G401.6 (cell line): ENCODE measurements around the gene DMD.

Source experiments
- FAIRE-seq: peaks from 2 replicates; lab custom pipeline; 2012; peaks lifted over from hg19 to GRCh38; lab: Jason Lieb, UNC

The DMD gene

DNA sequence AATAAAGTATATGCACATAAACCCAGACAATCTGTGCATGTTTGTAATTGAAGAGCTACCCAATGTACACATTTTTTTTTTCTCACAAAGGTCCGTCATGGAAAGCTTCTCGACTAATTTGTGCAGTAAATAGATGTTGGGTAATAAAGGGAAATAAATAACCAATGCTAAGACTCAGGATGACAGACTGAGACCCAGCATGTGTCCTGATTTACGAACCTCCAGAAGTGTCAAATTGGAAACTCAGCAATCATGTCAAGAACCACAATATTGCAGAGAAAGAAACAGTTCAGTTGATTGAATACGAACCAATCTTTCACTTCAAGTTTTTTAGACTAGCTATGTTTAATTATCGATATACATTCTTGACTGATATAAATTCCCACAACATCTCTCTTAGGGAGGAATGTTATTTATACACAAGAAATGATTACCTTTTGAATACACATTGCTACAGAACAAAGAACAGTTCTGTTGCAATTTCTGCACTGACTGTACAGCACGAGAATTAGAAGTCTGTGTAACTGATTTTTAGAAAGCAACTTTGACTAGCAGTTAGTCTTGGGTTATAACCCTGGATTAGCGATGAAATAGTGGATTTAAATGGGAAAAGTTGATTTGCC lies 1513.9 kb downstream of the DMD start:
- FAIRE-seq: no peak

DNA sequence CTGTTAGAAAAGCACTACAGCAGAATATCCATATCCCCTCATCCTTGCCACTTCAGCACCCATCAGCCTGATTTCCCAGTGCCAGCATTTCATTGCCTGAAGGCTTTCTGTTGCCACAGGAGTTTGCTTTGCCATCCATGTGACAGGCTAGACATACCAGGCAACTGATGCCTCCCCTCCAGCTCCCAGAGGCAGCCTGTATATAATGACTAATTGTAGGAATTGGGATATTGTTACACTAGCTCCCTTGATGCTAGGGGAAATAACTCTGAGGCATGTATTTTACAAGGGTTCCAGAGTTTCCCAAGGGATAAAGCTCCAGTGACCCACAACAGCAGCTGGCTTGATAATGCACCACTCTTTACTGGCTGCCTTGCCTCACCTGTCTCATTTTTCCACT lies 1531.5 kb downstream of the DMD start:
- FAIRE-seq: no peak

DNA sequence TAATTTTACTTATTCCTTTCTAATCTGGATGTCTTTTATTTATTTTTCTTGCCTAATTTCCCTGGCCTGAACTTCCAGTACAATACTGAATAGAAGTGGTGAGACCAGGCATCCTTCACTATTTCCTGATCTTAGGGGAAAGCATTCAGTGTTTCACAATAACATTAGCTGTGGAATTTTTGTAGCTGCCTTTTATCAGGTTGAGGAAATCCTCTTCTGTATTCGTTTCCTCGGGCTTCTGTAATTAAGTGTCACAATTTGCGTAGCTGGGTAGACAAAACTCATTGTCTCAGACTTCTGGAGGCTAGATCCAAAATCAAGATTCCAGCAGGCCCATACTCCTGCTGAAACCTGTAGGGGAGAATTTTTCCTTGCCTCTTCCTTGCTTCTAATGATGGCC lies 1541.1 kb downstream of the DMD start:
- FAIRE-seq: no peak

DNA sequence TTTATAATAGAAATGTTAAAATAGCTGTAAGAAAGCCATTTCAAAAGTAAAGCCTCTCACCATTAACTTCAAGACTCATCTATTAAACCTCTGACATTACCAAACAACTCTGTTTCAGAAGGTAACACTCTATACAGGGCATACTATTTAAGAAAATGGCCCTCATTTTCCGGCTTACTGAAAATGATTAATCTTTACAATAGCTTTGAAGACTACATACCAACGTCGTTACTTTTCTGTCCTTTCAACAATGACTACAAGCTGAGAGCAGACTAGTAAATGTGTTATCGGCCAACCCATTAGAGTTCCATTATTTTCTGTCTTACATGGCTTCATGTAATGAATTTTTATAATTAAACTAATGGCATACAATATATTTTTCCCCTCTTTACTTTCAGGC lies 1545.9 kb downstream of the DMD start:
- FAIRE-seq: no peak

DNA sequence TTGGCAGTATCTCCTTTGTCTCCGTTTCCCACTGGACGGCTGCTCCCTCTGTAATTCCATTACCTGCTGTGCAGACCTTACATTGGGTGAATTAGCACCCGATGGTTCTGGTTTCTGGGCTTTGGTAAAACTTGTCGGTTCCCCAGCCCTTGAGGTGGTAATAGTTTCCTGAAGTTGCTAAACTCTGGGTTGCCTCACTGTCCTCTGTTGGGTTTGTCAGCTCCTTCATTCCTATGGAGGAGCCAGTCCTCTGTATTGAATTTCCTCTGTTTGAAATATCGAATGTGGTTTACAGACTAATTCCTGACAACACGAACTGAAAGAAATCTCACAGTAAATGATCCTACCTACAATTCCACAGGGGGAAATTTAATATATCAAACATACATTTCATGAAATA lies 1548.2 kb downstream of the DMD start:
- FAIRE-seq: no peak

DNA sequence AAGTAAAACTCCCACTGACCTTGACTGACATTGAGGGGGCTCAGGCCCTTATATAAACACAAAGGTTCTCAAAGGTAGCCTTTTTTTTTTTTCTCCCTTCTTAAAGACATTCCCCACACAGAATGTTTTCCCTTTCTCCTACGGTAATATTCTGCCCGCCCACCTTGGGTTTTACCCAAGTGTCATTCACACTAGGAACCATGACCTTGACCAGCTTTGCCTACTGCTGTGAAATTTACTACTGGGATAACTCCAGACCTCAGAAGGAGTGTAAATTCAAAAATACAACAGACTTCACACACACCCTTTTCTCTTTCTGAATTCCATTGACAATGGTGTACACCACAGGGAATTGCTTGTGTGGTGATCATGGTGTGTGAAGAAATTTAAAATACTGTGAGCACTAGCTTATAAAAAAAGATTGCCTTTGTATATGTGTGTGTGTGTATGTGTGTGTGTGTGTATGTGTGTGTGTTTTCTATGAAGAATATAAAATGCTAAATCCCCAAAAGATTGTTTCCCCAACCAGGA lies 1550.0 kb downstream of the DMD start:
- peak; percentile 66 for FAIRE-seq

DNA sequence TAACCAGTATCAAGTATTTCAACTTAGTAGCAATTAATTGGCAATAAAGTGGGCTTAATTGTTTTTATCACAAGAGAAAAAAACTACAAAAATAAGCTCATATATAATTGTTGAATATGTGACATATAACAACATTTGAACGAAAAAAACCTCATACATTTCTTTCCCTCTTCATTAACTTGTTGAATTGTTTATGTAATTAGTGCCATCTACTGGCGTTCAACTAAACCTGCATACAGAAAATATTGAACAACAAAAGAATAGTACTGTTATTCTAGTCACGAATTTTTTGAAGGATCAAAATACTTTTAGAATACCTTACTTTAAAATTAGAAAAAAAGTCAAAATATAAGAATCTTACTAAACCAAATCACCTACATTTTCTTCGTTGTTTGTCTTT lies 1553.0 kb downstream of the DMD start:
- peak; percentile 100 for FAIRE-seq

DNA sequence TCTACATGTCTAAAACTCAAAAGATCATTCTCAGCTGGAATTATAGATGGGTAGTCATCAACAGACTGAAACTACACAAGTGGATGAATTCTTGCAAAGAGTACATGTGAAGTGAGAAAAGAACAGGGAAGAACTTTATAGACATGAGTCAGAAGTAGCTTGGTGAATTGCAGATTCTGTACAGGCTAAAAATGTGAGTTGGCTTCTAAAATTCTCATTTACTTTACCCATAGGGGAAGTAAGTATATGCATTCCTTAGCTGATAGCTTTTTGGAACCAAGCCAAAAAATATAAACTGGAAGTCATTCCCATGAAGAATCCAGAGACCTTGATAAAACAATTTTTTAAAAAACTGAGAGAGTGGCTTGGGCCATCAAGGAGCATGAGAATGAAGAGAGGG lies 1555.3 kb downstream of the DMD start:
- FAIRE-seq: no peak

DNA sequence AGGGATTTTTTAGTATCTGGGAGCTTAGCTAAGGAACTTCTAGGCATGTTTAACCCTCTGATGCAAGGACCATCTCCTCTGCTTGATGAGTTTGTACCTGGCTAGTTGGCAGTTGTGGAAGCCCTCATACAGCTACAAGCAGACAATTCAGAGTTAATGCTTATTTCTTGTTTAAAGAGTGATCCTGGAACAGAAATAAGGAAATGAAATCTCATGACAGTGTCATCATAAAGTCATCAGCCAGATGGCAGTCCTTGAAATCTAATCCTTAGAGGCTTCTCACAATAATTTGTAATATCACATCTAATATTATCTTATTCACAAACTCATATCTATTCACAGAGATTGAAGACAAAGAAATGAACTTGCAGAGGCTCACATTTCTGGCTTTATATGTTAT lies 1557.9 kb downstream of the DMD start:
- FAIRE-seq: no peak

DNA sequence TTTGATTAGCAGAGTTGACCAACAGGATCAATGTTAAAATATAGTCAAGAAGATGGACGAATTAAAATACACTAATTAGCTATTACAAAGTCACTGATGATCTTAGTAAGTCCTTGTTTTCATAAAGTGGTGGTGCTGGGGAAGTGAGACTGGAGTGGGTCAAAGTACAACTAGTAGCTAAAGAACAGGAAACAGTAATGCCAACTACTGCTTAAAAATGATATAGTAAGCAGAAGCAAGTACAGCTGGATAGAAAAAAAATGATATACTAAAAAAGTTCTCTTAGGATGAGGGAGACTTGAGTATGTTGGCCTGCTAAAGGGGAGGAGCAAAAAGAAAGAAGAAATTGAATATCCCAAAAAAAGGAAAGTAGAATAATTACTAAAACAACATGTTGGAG lies 1558.7 kb downstream of the DMD start:
- FAIRE-seq: peak; percentile 88

DNA sequence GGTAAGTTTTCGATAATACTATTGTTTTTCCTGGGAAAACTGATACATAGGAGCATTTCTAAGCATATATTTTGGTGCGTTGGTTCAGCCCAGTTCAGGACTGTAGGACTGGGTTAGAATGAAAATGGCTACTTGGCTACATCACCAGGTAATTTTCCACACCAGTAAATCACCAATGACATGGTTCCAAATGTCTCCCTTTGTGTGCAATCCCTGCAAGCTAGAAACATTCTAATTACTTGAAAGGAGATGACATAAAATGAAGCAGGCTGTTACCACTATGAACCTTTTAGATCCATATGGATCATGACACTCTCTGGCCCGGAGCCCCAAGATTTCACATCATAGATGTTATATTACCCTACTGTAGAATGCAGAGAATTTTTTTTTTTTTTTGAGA lies 1562.1 kb downstream of the DMD start:
- FAIRE-seq: no peak

DNA sequence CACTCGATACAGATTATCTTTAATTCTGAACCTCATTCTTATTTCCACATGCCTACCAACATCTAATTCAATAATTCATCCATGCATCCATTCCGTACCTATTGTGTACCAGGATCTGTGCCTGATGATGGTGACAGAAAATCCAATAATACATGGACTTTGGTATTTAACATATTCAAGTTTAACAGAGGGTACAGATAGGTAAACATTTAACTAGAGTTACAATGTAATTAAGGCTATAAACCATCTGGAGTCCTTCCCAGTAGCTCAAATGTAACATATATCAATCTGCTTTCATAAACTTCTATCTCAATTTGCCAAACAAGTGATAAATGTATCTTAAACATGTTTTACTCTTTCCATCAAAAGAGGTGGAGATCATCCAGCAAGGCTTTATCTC lies 1578.0 kb downstream of the DMD start:
- peak; percentile 76 for FAIRE-seq

DNA sequence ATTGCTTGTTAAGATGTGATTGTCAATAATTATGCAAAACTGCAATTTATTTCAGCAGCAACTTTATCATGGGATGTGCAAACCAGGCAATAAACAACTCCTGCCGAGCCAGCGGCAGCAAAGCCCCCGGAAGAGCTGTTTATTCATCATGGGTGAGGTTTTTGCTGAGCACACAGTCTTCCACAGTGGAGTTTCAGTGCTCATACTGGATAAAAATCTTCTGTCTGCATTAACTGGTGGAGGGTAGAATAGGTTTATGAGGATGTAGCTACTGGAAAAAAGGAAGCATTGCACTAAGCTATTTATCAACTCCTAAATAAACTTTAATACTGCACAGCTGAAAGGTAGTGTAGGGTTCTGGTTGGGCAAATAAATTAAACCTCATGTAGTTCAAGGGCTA lies 1582.2 kb downstream of the DMD start:
- FAIRE-seq: no peak

DNA sequence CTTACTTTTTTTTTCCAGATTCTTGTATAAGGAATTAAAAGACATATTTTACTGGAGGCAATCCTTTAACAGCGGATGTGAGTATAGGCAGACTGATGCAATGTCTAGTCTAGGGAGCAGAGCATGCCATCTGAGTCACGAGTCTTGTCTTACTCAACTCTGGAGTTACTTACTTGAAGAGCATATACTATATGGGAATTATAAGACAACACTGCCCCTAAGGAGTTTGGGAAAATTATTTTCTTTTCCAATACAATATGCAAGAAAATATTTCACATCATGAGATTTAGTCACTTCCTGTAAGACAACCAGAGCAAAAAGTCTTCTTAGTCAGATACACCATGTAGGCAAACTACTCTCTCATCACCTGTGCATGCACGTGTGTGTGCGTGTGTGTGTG lies 1602.2 kb downstream of the DMD start:
- FAIRE-seq: no peak

DNA sequence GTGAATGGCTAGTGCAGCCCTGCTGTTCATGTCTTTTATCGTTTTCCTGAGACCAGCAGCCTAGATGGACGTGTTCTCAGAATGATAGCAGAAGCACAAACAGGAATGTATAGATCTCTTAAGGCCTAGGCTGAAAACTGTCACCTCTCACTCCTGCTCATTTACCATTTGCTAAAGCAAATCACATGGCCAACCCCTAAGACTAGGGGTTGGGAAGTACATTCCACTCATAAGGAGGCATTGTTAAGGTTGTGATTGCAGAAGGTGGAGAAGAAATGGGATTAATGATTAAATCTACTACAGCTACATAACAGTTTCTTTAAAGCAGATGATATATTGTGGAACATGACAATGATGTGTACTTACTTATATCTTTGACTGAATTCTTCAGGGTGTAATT lies 1602.7 kb downstream of the DMD start:
- FAIRE-seq: peak; percentile 75

DNA sequence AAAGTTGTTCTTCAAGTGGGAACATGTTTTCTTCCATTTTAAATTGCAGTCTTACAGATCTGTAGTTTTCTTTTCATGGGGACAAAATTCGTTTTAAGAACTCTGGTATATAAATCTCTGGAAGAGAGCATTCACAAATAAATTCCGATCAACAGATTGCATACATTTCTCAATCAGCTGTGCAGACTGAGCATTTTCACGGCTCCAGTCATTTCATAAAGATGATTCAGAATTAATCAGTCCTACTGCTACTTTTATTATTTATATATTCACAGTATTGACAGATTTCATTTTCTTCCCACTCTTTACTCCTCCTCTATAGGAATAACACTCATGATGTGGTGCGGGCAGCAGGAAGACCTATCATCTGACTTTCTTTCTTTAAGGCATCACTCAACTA lies 1604.6 kb downstream of the DMD start:
- FAIRE-seq: no peak

DNA sequence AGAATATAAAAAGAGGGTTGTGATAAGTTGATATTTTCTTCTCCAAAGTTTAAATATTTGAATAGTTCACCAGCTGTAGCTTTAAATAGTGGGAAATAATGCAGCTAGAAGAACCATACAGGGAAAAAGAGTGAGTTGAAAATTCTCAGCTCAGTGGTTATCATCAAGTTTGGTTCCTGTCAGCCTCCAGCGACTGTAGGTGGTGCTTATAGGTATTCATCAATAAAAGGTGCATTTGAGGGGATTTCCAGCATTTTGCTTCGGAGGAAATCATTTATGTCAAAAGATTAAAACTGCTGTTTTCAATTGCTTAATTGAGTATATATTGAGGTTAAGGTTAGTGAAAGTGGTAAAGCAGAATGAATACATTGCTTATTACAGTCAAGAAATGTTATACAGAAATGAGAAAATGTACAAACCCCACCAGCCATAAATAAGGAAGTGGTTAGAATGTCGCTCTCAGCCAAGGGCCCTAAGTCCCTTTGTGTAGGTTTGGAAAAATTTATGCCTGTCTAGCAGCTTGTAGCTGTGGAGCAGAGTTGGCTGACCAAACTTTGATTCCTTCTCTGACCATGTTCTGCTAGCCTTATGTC lies 1606.6 kb downstream of the DMD start:
- no peak for FAIRE-seq

DNA sequence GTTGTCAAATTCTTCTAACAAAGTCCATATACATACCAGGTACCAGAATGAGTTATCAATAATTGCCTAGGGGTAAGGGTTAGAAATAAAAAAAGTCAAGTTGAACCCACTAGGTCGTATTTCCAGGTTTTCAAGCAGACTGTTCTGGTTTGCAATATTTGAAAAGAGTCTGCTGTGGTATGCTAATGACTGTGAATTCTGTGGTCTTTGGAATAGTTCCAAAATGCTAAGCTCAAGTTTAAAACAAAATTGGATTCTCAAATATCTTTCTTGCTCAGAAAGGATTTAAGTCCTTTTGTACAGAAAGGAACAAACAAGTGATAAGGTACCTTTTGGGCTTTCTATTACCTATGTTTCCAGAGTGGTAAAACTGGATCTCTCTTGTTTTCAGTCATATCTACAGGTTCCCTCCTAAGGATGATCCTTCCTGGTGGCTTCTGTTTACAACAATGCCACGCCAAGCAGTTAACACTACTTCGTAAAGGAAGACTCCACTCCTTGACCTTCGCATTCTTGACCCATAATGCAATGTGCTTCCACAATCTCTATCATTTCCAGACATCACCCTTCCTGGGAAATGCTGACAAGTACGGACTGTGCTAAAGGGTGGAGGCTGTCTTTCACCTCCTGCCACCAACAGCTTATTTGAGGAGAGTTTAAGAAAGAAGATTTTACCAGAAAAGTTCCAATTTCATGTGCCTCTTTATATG lies 1607.8 kb downstream of the DMD start:
- peak; percentile 74 for FAIRE-seq

DNA sequence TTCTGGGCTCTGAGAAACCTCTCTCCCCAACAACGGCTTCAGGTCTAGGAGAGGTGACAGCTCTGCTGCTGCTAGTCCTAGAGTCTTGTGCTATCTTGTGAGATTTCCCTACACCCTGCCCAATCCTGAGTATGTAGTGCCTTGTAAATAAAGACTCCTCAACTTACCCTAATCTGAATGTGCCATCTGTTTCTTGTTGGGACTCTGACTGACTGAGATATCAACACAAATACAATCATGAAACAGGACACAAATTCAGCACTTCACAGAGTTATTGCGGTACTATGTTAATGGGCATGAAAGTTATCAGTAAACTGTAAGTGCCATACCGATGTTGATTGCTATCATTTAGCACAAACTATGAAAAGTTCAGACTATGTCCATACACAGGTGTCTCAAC lies 1610.5 kb downstream of the DMD start:
- peak; percentile 47 for FAIRE-seq

DNA sequence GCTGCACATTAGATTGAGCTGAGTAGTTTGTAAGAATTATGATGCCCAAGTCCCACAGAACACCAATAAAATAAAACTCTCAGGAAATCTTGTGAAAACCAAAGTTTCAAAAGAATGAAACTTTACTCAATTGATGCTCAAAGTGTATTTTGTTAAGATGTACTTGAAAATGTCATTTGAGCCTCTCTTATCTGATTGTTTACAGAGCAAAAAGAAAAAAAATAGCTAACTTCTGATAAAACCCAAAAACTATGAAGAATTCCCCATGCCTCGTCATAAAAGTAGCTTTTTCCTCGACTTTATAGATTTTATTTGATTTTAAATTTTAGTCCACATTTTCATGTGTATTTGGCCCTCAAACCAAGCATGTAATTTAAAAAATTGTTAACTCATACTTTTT lies 1618.0 kb downstream of the DMD start:
- no peak for FAIRE-seq

DNA sequence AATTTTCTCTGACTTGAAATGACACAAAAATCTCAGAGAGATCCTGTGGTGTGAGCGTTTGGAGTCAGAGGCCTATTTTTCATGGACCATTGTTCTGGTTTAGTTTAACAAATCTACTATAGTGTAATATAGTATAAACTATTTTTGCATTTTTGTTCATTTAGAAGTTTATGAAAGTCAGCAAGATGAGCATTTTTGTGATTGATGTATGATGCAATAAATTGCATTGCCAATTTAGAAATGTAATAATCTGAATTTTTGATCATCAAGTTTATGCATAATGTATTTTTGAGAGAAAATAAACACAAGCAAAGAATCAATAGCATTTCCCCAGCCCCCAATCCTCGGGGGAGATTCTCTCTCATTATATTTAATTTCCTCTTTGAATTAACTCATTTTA lies 1620.0 kb downstream of the DMD start:
- no peak for FAIRE-seq

DNA sequence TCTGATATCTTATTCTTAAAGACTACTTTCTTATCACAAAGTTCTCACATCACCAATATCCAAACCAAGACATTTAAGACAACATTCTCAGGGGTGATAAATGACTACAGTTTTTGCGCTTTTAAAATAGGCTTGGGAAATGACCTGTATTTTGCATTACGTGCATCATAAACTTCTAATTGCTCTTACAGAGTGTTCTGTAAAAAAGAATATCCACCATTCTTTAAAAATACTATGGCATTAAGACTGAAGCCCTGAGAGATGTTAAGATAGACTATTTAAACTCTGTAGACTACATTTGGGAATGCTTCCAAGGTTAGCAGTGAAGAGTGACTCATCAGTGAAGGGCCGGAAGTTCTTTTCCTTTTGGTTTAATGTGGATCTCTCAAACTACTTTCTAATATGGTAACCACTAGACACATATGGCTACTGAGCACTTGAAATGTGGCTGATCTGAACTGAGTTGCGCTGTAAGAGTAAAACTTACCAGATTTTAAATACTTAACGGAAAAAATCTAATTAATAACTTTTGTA lies 1620.7 kb downstream of the DMD start:
- no peak for FAIRE-seq

DNA sequence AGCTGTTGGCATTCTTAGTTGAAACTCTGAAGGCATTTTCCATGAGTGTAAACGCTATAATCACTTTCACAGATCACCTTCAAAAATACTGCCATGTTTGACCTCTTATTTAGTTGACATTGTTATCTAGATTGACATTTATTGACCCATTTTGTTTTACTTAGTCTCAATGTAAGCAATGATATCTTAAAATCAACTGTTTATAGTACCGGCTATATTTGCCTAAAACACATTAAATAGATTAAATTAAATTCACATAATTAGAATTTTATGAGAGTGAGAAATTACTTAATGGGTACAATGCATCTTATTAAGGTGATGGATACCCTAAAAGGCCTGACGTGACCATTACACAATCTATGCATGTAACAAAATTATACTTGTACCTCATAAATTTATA lies 1621.8 kb downstream of the DMD start:
- no peak for FAIRE-seq

DNA sequence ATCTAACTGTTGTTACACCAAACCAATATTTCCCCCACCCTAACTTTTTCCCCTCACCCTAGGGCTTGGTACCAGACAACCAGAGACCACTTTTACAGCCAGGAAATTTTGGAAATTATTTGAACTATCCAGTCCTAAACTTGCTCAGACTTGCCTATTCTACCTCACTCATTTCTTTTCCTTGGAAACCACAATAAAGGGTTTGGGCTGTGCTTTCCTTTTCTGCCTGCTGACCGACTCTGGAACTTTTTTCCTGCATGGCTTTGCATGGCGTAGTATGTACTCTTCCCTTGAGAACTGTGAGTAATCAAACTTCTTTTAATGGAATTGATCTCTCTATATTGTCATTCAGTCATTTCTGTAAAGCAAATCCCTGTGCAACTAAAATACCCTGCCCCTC lies 1623.0 kb downstream of the DMD start:
- no peak for FAIRE-seq
